HT1080 (cell line): ENCODE measurements around the gene PRR14L. TPM values are rescaled to one million over a fixed set of nuclear protein-coding genes. Genes with fewer than 3 reads are reported as not detected.
"Not testable (repeated sequence)": the region's sequence is repeated elsewhere in the genome, so short reads cannot be mapped to it uniquely, and the experiment has no call there.

Experiments
- DNase-seq: peaks from one replicate; pipeline ENCODE4 v3.0.0-alpha.2; 2015; ENCODE audit warnings: low read depth
- total RNA-seq: library from RNA; depleted of rRNA; stranded (reverse); fragments of >200 nt; shearing (Covaris generic); gene quantifications from 2 replicates; pipeline ENCODE4 v1.2.3, GENCODE V29; 2014

PRR14L gene
- total RNA-seq, 1 experiment from 2014 or later, result 13.5 TPM

GRCh38 chr22:31742115-31742514 lies 7.8 kb downstream of the PRR14L start:
- DNase-seq, result no peak

DNA sequence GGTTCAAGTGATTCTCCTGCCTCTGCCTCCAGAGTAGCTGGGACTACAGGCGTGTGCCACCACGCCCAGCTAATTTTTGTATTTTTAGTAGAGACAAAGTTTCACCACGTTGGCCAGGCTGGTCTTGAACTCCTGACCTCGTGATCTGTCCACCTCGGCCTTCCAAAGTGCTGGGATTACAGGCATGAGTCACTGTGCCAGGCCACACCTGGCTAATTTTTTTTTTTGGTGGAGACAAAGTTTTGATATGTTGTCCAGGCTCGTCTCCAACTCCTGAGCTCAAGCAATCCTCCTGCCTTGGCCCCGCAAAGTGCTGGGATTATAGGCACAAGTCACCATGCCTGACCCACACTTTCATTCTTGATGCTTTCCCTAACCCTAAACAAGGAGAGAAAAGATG lies 9.6 kb downstream of the PRR14L start:
- not testable (repeated sequence) for DNase-seq

DNA sequence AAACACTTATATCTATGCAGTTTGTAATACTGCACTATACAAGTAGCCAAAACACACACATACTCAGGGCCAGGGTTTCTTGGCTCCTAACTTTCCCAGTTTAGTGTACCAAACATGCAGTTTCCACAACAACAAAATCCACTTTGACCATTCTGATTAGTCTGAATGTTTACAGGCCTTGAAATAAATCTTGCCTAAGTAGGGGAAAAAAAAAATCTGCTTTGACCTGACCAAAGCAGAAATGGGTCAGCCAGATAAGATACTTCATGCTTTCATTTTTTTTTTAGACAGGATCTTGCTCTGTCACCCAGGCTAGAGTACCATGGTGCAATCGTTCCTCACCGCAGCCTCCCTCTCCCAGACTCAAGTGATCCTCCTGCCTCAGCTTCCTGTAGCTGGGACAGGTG lies 10.1 kb downstream of the PRR14L start:
- DNase-seq, result no peak

DNA sequence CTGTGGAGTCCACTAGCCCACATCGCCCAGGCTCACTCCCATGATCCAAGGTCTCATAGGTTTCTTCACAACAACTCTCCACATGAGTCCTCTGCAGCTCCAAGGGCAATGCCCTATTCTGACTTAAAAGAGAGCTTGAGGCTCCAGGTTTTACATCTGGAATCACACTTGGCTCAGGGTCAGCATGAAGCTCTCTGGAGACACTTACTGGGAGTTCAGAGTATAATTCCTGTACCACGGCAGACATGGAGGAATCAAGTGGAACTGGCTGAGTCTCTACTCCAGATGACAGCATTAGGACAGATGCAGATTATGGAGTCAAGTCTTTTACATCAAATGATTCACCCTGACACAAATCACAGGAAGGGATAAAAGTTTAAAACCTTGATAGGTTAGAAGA lies 11.4 kb downstream of the PRR14L start:
- DNase-seq, result no peak

- DNase-seq, result no peak
Observed at GRCh38 chr22:31737932-31738331, 12.0 kb downstream of the PRR14L start.

DNA sequence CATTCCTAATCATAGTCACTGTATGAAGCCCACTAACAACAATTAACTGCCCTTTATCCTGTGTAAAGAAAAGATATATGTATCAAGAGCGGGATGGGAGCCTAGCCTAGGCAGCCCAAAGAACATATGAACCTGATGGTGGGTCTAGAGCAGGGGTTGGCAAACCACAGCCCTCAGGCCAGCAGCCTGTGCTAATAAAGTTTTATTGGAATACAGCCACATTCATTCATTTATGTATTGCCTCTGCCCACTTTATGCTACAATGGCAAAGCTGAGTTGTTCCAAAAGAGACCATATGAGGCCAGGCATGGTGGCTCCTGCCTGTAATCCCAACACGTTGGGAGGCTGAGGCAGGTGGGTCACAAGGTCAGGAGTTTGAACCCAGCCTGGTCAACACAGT lies 13.5 kb downstream of the PRR14L start:
- DNase-seq, result no peak

DNA sequence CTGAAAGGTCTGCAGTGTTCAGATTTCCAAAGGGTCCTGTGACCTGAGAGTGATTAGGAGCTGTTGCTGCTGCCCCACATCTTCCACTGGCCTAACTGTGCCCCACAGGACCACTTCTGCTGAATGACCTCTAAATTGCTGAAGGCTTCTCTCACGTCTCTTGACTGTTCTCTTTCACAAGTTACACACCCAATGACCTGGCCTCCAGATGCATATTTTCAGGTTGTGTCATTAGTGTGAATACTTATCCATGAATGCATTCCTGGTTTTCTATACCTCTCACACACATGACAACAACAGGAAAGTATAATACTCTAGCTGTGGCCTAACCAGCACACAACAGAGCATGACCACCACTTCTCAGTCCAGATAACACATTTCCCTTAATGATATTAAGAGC lies 15.4 kb downstream of the PRR14L start:
- peak; percentile 69 for DNase-seq

- no peak for DNase-seq
Observed at GRCh38 chr22:31733580-31734079, 16.3 kb downstream of the PRR14L start.

- no peak for DNase-seq
Observed at GRCh38 chr22:31732089-31732829, 17.7 kb downstream of the PRR14L start.

DNA sequence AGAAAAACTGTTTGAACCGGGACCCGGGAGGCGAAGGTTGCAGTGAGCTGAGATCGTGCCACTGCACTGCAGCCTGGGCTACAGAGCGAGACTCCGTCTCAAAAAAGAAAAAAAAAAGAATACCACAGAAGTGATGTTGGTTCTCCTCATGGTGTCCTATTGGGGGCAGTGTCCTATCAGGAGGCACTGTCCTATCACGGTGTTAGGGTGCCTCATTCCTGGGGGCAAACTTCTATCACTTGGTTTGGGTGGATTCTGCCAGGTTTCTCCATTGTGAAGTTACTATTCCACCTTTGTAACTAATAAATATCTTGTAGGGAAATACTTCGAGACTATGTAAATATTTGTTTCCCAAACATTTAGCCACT lies 19.6 kb downstream of the PRR14L start:
- DNase-seq, result no peak

DNA sequence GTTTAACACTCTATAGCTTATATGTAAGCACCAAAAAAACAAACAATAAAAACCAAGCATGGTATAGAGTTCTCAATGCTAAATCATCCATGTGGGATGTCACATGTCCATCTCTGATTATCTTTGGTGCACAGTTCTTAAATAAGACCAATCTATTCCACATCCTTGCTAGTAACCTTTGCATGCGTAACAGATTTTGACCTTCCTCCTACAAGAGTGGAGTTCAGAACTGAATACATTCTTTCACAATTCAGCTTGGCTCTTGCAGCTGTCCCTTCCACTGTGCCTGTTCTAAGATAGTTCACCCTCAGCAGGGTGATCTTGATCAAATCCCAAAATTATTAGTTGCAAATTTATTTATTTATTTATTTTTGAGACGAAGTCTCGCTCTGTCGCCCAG lies 21.1 kb downstream of the PRR14L start:
- DNase-seq, result no peak

DNA sequence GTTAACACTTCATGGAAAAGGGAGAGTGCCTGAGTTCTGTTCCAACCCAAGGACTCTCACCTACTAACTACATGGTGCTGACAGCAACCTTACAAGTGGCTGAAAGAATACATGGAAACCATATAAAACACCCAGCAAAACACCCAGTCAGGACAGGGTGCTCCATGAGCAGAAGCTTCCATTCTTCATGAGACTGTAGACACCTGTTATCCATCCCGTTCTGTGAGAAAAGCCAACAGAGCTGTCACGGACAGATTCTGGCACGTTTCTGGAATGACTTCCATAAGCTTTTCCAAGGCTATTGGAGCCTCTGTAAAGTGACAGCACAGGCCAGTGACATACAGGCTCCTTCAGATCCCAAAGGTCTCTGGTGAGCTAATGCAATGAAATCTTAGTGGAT lies 23.2 kb downstream of the PRR14L start:
- no peak for DNase-seq

DNA sequence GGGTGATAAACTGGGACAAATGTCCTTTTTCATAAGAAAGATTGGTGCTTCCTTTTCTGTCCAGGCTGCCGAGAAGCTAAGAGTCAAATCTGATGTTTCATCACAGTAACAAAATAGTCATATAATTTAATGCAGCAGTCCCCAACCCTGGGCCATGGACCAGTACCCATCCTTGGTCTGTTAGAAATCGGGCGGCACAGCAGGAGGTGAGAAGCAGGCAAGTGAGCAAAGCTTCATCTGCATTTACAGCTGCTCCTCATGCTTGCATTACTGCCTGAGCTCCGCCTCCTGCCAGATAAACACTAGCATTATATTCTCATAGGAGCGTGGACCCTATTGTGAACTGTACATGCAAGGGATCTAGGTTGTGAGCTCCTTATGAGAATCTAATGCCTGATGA lies 26.2 kb downstream of the PRR14L start:
- no peak for DNase-seq

DNA sequence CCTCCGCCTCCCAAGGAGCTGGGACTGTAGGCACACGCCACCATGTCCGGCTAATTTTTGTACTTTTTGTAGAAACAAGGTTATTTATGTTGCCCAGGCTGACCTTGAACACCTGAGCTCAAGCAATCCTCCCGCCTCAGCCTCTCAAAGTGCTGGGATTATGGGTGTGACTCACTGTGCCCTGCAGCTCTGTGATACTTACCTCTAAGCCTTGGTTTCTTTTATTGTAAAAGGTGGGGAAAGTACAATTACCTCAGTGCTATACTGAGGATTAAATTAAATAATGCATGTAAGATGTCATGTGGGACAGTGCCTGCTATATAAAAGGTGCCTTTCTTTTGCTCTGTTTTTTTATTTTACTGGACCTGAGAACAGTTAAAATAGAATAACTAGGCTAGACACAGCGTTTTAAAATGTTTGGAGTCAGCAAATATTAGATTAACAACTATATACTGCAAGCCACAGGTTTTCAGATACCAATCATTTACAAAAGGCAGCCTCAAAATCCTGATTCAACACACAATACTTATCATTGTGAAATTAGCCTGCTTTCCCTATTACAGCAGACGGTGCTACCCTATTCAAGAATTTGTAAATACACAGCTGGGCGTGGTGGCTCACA lies 30.0 kb downstream of the PRR14L start:
- no peak for DNase-seq

- no peak for DNase-seq
Observed at GRCh38 chr22:31715147-31715778, 34.7 kb downstream of the PRR14L start.

- DNase-seq, result not testable (repeated sequence)
Observed at GRCh38 chr22:31711226-31711625, 38.7 kb downstream of the PRR14L start.

GRCh38 chr22:31707519-31707918 lies 42.4 kb downstream of the PRR14L start:
- DNase-seq, result no peak

GRCh38 chr22:31695423-31695822 lies 54.5 kb downstream of the PRR14L start:
- peak; percentile 51 for DNase-seq

DNA sequence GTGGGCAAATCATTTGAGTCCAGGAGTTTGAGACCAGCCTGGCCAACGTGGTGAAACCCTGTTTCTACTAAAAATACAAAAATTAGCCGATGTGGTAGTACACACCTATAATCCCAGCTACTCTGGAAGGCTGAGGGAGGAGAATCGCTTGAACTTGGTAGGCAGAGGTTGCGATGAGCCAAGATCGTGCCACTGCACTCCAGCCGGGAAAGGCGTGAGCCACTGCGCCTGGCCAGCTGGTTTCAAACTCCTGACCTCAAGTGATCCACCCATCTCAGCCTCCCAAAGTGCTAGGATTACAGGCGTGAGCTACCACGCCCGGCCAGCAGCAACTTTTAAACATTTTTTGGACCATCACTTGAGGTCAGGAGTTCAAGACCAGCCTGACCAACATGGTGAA lies 55.9 kb downstream of the PRR14L start:
- not testable (repeated sequence) for DNase-seq

- peak; percentile 76 for DNase-seq
Observed at GRCh38 chr22:31692186-31692886, 57.6 kb downstream of the PRR14L start.

GRCh38 chr22:31691408-31691807 lies 58.5 kb downstream of the PRR14L start:
- no peak for DNase-seq
